NCI-H1694 (cell line): ENCODE measurements around the gene LRP1B.
A peak's percentile ranks its signal among the peaks of the same experiment; 100 is the strongest.

ENCODE experiments used
- DNase-seq: peaks from one replicate; lab custom pipeline; 2025; lab: John Stamatoyannopoulos, UW

The LRP1B gene

DNA sequence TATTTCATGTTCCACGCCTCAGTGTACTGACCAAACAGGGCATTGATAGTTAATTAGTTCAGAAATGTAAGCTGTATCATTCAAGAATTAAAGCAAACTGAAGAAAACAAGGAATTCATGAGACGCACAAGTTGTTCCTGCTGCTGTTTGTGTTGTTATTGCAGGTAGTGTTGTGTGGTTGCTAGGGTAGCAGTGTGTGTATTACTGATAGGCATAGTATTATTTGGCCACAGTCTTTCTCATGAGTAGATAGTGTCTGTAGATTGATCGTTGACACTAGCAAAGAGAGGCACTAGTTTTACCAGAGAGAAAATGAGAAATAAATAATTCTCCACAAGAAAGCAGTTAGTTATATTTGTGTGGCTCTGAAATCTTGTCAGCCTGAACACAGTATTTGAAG is 548.6 kb downstream of the LRP1B start:
- no peak for DNase-seq

DNA sequence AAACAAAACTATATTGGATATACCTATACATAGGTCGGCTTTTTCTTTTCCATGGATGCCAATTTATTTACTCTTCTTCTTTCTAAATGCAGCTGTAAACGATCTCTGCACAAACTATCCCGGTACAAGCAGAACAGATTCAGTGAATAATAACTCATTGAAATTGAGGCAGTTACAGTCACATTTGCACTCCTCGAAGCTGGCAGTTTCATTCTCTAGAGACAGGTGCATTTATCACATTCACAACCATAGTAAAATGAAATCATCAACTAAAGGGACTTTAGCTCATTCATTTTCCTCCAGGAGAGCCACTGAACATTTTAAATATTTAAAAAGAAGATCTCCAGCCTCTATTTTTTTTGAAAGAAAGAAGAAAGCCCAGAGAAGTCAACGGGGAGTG is 551.7 kb downstream of the LRP1B start:
- DNase-seq = no peak

DNA sequence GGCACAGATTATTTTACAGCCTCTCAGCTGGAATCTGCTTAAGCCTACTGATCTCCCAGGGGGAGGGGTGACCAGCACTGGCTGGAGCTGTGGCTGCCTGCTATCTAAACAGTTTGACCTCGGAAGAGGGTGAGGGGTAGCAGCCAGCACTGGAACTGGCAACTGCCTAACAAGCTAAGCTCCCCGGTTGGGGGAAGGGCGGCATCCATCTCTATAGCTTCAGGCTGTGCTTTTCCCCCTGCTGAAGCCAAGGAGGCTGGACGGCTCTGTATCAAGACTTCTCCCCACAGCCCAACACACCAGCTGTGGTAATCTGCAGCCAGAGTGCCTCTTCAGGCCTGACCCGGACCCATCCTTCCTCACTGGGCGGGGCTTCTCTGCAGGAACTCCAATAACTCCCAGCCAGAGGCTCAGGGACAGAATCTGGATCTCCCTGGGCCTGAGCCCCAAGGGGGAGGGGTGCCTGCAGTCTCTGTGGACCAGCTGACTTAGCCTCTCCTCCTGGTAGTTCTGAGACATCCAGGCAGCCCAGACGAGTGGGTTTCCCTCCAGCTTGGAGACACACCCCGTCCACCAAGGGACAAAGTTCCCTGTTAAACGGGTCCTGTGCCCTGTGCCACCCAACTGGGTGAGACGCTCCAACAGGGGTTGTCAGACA is 560.2 kb downstream of the LRP1B start:
- no peak for DNase-seq

DNA sequence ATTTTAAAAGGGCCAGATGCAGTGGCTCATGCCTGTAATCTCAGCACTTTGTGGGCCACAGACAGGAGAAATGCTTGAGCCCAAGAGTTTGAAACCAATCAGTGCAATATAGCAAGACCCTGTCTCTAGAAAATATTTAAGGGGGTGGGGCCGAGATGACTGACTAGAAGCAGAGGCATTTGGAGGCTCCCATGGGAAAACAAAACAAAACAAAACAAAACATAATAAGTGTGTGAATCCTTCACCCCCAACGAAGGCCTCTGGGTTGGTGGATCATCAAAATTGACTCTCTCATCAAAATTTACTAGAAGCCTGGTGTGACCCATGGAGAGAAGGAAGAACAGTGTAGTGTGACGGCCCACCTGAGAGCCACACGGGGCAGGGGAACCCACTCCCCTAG is 560.9 kb downstream of the LRP1B start:
- no peak for DNase-seq

DNA sequence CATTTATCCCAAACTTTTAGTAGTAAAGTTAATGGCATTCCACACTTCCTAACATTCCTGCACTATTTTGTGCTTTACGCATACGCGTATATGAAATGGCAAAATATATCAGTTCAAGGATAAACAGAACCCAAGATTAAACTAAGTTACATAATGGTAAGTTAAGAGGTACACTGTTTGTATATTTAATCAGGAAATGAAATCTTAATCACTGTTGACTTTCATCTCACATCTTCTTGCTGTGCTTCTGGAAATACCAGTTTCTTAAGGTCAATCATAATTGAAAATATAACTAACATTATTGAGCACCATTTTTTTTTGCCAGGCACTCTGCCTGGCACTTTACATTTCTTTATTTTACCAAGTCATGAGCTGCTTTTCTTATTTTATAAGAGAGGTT is 565.2 kb downstream of the LRP1B start:
- DNase-seq = no peak

DNA sequence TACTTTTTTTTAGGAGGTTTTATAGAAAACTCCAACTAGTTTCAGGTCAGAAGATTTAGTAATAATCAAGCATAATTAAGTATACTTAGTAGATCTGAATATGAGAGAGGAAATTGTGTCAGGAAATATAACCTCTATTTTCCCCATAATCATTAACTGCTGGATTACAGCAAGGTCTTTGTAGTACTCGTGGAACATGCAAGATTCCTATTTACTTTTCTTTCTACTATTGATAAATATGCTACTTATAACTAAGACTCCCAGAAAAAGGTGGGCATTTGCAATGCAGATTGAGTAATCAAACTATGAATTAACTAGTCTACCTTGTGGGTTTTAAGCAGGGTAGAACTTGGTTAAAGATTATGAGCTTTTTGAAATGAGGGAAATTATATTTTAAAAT is 570.1 kb downstream of the LRP1B start:
- DNase-seq = no peak

DNA sequence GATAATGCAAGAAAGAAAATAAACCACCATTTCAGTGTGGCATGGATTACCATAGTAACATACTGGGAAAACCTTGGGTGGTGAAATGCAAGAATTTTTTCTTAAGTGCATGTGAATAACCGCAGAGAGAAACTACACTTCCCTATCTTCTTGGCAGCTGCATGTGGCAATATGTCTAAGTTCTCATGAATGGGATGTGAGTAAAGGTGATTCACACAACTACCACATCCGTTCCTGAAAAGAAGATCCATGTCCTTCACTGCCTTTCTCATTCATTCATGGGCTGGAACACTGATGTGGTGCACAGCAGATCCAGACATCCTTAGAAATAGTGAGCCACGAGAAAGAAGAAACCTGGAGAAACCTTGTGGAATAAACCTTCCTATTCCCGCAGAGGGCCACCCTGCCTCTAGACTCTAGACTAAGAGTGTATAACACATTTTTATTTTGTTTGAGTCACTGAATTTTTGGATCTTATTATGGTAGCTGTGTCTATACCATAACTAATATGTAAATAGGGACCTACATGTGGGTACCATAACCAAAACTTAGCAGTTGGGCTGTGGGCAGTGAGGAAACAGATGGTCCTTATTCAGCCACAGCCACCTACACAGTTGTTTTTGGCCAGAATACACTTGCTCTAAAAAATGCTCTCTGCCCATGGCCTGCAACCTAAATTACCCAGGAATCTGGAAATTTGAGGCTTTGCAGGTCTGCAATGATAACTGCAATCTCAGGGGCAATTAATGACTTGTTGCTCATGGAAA is 573.3 kb downstream of the LRP1B start:
- no peak for DNase-seq

DNA sequence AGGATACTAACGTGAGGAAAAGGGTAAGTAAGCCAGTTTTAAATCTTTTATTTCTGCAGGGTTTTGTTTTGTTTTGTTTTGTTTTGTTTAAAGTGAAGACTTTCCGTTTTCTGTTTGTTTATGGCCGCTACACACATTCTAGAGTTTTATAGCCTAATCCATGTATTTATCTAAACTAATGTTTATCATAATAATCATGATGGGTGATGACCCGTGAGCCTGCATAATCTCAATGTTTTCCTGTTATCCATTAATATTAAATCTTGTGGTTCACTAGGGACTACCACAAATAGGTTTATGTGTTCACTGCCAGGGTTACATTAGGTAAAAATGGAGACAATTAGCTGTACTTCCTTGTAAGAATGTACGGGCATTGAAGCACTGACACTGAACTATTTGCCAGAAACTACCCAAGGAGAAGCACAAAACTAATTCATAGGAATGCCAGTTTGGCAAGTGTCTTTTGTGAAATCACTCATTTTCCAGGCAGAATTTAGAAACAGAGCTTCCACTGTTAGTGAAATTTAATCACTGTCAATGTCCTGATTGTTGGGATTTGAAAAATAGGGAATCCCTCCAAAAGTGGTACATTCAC is 574.8 kb downstream of the LRP1B start:
- no peak for DNase-seq

DNA sequence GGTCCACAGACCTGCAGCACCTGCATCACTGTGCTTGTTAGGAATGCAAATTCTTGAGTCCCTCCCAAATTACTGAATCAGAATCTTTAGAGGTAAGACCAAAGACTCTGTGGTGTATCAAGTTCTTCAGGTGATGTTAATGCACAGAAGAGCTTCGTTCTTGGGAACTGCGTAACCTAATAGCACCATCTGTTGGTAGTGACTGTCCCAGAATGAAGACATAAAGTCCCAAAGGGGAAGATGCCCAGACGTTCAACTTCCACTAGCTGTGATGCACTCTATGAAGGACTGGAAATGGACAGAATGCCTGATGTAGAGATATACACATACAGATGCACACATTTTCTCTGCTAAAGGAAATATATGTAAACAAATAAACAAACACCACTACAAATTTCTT is 576.0 kb downstream of the LRP1B start:
- DNase-seq = peak; percentile 41

DNA sequence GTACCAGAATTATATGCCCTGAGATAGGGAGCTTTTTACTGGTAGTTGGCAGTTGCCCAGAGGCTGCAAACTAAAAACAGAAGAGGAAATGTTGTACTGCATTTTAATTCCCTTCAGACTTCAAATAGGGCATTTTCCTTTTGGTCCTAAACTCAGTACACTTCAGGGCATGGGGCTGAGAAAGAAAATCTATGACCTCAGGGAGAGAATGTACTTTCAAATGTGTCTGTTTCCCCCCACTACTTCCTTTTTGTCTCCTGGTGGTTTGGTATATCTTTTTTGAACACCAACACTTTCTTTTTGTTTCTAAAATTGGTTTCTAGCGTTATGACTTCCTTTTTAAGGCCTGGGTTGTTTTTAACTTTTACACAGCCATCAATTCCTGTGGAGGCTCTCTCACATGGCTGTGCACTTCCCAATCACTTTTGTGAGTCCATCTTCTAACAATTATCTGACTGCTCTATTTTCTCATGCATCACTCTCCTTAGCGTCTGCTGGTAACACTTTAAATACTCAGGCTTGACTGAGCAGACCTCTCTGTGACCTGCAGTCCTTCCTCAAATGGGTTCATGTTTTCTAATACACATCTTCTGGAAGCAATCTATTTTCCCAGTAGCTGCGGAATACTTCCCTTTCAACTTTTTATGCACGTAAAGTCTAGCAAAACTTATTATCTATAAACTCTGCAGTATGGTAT is 596.0 kb downstream of the LRP1B start:
- DNase-seq = no peak

DNA sequence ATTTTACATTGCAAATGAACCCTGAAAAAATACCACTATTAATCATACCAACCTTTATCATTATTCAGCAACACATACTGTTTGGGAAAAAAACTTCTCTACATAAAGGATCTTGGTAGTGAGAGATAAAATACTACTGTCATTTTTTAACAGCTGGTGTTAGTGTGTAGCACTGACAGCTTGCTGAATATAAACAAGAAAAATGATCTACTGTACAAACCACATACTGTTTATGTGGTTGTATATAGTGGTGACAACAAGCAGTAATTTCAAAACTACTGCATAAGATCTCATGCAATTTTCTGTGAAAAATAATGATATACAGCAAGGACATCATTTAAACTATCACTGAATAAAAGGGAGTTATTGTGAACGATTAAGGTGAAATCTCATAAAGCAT is 601.2 kb downstream of the LRP1B start:
- DNase-seq = peak; percentile 46

DNA sequence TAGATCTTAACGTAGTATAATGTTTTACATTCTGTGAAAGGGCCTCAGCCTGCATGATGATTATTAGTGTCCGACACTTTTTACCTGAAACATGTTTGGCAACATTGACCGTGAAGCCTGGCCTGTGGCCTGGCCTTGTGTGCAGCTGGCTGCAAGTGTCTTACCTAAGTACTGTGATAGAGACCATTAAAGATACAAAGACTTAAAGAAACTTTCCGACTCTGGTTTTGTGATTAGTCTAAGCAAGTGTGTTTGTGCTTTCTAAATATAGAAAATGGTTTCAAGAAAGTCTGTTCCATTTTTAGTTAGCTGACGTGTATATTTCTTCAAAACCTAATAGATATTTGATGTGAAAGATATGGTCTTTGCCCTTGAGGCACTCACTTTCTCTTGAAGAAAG is 601.8 kb downstream of the LRP1B start:
- no peak for DNase-seq

DNA sequence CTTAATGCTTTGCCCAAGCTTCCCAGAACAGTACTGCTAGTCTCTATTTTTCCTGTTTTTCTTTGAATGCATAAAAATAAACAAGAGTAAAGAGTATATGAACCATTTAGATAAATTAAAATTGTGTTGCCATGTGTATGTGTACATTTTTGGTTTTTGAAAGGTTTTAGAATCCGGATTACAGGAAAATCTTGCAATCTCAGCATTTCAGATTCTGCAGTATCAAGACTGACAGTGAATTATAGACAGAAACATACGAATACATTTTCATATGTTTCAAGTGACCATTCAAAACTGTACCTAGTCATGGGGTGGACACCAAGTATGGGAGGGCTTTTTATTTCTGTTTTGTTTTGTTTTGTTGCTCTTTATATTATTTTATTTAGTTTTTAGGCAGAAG is 604.1 kb downstream of the LRP1B start:
- no peak for DNase-seq

DNA sequence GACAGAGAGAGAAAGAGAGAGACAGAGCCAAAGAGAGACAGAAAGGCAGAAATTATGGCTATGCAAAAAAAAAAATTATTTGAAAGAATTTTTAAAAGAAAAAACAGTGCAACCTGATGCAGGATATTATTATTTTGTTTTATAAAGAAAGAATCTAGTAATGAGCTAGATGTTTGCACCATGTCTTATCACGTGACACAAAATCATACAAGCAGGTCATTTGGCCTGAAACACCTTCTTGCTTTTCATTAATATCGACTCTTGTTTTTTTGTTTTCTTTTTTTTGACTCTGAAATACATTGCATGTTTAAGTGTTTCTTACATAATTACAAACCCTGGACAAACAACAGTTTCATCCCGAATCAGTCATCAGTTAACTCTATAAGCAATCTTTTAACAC is 606.0 kb downstream of the LRP1B start:
- no peak for DNase-seq

DNA sequence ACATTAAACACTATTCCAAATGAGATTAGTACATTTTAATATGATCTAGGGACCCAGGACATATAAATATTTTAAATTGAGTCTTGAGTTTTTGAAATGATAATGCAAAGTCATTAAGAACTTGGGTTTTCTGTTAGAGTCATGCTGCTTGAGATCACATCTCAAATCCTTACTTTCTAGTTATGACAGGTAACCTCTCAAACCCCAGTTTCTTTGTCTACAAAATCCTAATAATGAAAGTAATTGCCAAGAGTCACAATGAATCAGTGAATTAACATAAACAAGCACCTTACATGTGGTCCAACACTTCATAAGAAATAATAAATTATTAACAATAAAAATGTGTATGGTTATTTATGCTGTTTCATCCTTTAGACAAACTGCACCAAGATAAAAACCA is 607.6 kb downstream of the LRP1B start:
- DNase-seq = no peak

DNA sequence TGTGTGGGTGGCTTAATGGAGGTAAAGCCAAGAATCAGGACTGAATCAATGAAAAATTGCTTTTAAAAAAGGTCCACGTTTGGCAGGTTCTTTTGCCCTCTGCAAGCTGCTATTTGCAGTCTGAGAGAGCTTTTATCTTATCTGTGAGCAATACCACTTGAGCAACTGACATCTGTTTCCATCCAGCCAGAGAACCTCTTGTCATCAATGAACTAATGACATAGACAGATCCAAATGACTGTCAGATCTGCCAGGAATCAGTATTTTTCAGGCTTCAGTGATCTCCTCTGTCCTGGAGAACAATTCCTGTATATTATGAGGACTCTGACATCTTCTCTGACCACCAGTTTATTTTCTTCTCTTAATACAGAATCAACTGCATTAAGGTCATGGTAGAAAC is 608.1 kb downstream of the LRP1B start:
- peak; percentile 37 for DNase-seq

DNA sequence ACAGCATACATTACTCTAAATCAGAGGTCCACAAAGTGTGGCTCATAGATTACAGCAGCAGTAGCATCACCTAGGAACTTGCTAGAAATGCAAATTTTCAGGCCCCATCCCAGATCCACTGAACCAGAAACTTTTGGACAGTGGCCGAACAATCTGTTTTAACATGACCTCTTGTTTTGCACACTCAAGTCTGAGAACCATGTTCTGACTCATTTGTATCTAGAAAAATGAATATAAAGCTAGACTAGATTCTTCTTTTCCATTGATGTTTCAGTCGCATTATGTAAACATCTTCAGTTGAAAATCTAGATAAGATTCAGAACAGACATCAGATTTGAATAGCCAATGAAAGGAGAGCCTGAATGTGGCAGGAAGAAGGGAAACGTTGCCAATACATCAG is 608.8 kb downstream of the LRP1B start:
- DNase-seq = no peak

DNA sequence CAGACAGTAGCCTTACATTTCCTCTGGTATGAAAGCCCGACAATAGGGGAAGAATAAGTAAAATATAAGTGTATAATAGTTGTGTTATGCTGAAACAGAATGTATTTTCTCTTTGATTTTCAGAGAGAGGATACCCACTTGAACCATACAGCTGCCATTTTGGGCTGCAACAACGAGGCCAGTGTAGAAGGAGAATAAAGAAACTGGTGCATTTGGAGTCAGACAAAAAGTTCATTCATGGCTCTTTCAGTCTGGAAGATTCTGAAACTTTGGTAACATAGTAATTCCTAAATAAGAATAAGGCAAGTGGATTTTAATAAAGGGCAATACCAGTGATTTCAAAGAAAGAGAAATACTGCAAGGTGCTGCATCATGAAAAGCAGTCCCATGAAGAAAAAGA is 610.9 kb downstream of the LRP1B start:
- no peak for DNase-seq

DNA sequence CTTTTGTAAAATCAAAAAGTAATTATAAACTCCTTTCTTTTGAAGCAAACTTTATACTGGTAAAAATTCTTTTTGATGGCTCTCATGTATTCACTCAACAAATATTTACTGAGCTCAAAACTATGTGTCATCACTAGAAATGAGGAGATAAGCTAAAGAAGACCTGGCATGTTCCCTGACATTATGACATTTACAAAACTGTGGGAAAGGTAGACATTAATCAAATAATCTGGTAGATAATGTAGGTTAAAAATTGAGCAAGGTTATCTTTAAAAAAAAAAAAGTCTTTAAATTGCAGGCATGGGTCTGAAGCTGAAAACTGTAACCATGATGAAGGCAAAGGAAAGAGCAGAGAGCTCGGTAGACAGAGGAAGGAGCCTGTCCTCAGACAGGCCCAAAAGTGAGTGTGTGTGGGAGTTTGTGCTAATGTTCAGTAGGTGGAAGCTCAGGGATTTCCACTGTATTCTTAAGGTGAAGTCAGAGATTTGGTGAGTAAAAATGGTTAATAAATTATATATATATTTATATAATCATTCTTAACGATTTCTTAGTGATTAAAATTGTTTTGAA is 612.9 kb downstream of the LRP1B start:
- no peak for DNase-seq

DNA sequence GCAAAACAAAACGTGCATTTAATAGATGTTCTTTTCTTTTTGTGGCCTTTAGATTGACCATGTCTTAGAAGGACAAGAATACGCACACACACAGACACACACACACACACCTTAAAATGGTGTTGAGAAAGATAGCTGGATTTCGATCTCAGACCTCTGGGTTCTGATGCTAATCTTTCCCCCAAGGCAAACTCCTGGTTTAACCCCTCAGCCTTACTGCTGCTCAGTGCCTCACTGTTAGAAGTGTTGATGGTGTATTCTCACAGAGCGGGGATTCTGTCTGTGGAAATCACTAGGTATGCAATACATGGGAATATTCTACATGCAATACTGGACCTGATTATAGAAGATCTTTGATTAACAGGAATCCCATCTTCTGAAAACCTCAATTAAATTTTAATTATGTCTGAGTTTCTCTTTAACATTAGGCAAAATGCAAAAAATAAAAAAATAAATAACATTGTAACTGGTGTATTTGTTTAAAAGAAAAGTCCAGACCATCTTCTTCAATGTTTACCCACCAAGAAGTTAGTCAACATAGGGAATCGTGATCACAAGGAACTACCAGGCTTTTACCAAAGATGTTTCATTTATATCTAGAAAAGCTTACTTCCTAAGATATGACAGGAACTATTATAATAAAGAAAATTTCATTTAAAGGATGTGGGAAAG is 613.5 kb downstream of the LRP1B start:
- DNase-seq = no peak

DNA sequence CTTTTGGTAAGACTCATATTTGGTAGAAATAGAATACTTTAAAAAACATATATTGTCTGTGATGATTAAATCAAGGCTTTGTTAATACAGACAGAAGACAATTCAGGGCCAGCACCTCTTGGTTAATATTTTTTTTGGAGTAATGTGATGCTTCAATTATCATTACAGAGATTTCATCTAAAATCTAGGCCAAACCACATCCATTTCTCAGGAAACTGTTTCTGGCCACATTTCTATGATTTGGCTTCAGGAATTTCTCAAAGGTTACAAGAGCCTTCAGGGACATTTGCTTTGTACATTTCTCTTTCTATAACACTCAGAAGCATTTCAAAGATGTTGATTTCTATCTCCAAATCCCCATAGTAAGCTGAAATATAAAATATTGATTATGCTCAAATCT is 614.9 kb downstream of the LRP1B start:
- no peak for DNase-seq

DNA sequence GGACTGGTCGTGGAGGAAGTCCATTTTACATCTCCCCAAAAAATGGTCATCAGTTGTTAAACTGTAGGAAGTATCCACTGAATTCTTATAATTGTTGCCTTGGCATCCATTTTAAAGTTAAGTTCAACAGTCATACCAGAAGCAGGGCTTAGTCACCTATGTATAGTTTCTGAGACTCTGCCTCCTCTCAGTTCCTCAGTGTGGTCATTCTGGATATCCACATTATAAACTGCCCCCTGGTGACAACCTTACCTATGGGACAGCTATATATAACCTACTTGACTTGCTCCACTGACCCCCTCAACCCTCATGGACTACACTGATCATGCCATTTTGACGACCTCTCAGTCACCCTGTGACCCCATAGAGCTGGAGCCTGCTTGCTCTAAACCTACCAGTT is 617.0 kb downstream of the LRP1B start:
- DNase-seq = no peak
